Measurements from ENCODE around the gene ESPNL.

Gene ESPNL

GRCh38 chr2:238127165-238128060 is 27.3 kb downstream of the ESPNL start:
- H3K27me3 ChIP-seq (ENCODE audit: insufficient read depth, low read length, poor library complexity, severe bottlenecking), result no peaks in the 10 kb centered on the region
- no peak overlapping the region for H3K9ac ChIP-seq (ENCODE audit: low read depth, low read length, poor library complexity, severe bottlenecking)
- no peaks in the 10 kb centered on the region for H3K4me1 ChIP-seq (ENCODE audit: insufficient read depth, low read length, poor library complexity, severe bottlenecking)
- H3K4me2 ChIP-seq (ENCODE audit: low read depth, low read length, poor library complexity, severe bottlenecking), result no peak overlapping the region
- no peaks in the 10 kb centered on the region for H3F3A ChIP-seq (ENCODE audit: low read depth)
- no peaks in the 10 kb centered on the region for H3K79me2 ChIP-seq (ENCODE audit: insufficient read depth, low read length)
- no peak overlapping the region for H2AFZ ChIP-seq (ENCODE audit: low read length)
- H3K4me3 ChIP-seq (ENCODE audit: low read length, poor library complexity, severe bottlenecking), result no peak overlapping the region
- H3K9me2 ChIP-seq (replicated peaks; ENCODE audit: low read depth, low read length), result no peaks in the 10 kb centered on the region
- TF ChIP-seq EZH2phosphoT487 (IDR thresholded peaks at IDR 0.05; ENCODE audit: borderline replicate concordance) (no peak), CTCF (conservative IDR thresholded peaks at IDR 0.05; ENCODE audit: low read length) (no peak)
- H3K9me3 ChIP-seq (ENCODE audit: insufficient read depth, low read depth, low read length), result no peaks in the 10 kb centered on the region
- no peaks in the 10 kb centered on the region for H4K20me1 ChIP-seq (ENCODE audit: insufficient read depth, low read length, poor library complexity, severe bottlenecking)
- no peaks in the 10 kb centered on the region for H3K36me3 ChIP-seq (ENCODE audit: insufficient read depth, low read length)

GRCh38 chr2:238128061-238128440 is 27.9 kb downstream of the ESPNL start:
- Histone ChIP-seq H3K27me3 (ENCODE audit: insufficient read depth, low read length, poor library complexity, severe bottlenecking) (no peaks in the 10 kb centered on the region), H3K4me1 (ENCODE audit: insufficient read depth, low read length, poor library complexity, severe bottlenecking) (no peaks in the 10 kb centered on the region), H3K36me3 (ENCODE audit: insufficient read depth, low read length) (no peaks in the 10 kb centered on the region), H3K9ac (ENCODE audit: low read depth, low read length, poor library complexity, severe bottlenecking) (no peak overlapping the region), H3K9me2 (replicated peaks; ENCODE audit: low read depth, low read length) (no peaks in the 10 kb centered on the region), H2AFZ (ENCODE audit: low read length) (no peak overlapping the region), H3K9me3 (ENCODE audit: insufficient read depth, low read depth, low read length) (no peaks in the 10 kb centered on the region), H3F3A (ENCODE audit: low read depth) (no peaks in the 10 kb centered on the region), H4K20me1 (ENCODE audit: insufficient read depth, low read length, poor library complexity, severe bottlenecking) (no peaks in the 10 kb centered on the region), H3K4me2 (ENCODE audit: low read depth, low read length, poor library complexity, severe bottlenecking) (no peak overlapping the region), H3K79me2 (ENCODE audit: insufficient read depth, low read length) (no peaks in the 10 kb centered on the region), H3K4me3 (ENCODE audit: low read length, poor library complexity, severe bottlenecking) (no peak overlapping the region)
- no peak for TF ChIP-seq CTCF (conservative IDR thresholded peaks at IDR 0.05; ENCODE audit: low read length)
- TF ChIP-seq EZH2phosphoT487 (IDR thresholded peaks at IDR 0.05; ENCODE audit: borderline replicate concordance), result no peak

GRCh38 chr2:238128534-238129001 is 28.4 kb downstream of the ESPNL start:
- no peak overlapping the region for H3K4me3 ChIP-seq (ENCODE audit: low read length, poor library complexity, severe bottlenecking)
- no peak for TF ChIP-seq EZH2phosphoT487 (IDR thresholded peaks at IDR 0.05; ENCODE audit: borderline replicate concordance)
- no peak for TF ChIP-seq CTCF (conservative IDR thresholded peaks at IDR 0.05; ENCODE audit: low read length)
- H3K27me3 ChIP-seq (ENCODE audit: insufficient read depth, low read length, poor library complexity, severe bottlenecking), result no peaks in the 10 kb centered on the region
- no peaks in the 10 kb centered on the region for H3K9me3 ChIP-seq (ENCODE audit: insufficient read depth, low read depth, low read length)
- no peaks in the 10 kb centered on the region for H3K36me3 ChIP-seq (ENCODE audit: insufficient read depth, low read length)
- H3K4me2 ChIP-seq (ENCODE audit: low read depth, low read length, poor library complexity, severe bottlenecking), result no peak overlapping the region
- H3K4me1 ChIP-seq (ENCODE audit: insufficient read depth, low read length, poor library complexity, severe bottlenecking), result no peaks in the 10 kb centered on the region
- H3K9ac ChIP-seq (ENCODE audit: low read depth, low read length, poor library complexity, severe bottlenecking), result no peak overlapping the region
- no peaks in the 10 kb centered on the region for H3K79me2 ChIP-seq (ENCODE audit: insufficient read depth, low read length)
- H4K20me1 ChIP-seq (ENCODE audit: insufficient read depth, low read length, poor library complexity, severe bottlenecking), result no peaks in the 10 kb centered on the region
- H3F3A ChIP-seq (ENCODE audit: low read depth), result no peaks in the 10 kb centered on the region
- H3K9me2 ChIP-seq (replicated peaks; ENCODE audit: low read depth, low read length), result no peaks in the 10 kb centered on the region
- no peak overlapping the region for H2AFZ ChIP-seq (ENCODE audit: low read length)
